CD14-positive monocyte (primary cell): Measurements from ENCODE around the gene TRAPPC10. TPM values are rescaled to one million over a fixed set of nuclear protein-coding genes. Genes with fewer than 3 reads are reported as not detected.

Experiments
- DNase-seq, 3 donors: peaks; one replicate each; pipeline ENCODE4 v3.0.0-alpha.2; 2011 to 2022
- H2AFZ ChIP-seq: 2 replicates; pipeline ENCODE4 v1.6.0; 2012; ENCODE audit warnings: mild to moderate bottlenecking, low read depth, low read length, inconsistent platforms; ENCODE audit not compliant: insufficient read depth, poor library complexity, severe bottlenecking
- H3K27ac ChIP-seq, 2 donors: 1 replicate in 1 of 2; 2 replicates in 1 of 2; pipeline ENCODE4 v1.5.1; 2012 to 2013; ENCODE audit warnings: low read length in 2 of 2, control low read depth in 1 of 2, inconsistent platforms in 1 of 2, low read depth in 1 of 2, mild to moderate bottlenecking in 1 of 2
- H3K27me3 ChIP-seq, 2 donors: one replicate each; pipeline versions ENCODE4 v1.6.0 to v1.6.1; 2011 to 2013; ENCODE audit warnings: low read length in 2 of 2; ENCODE audit not compliant: control insufficient read depth in 2 of 2, insufficient read depth in 2 of 2
- H3K36me3 ChIP-seq, 2 donors: replicated peaks in 1 of 2; 1 replicate in 1 of 2; 2 replicates in 1 of 2; pipeline versions ENCODE4 v1.5.1 to v1.6.1; 2012 to 2013; ENCODE audit warnings: low read length in 2 of 2, control low read depth in 1 of 2, inconsistent platforms in 1 of 2, mild to moderate bottlenecking in 1 of 2; ENCODE audit not compliant: insufficient read depth in 2 of 2, control insufficient read depth in 1 of 2
- H3K4me1 ChIP-seq, 2 donors: 1 replicate in 1 of 2; 2 replicates in 1 of 2; pipeline versions ENCODE4 v1.5.1 to v1.6.1; 2012 to 2013; ENCODE audit warnings: low read length in 2 of 2, control low read depth in 1 of 2, inconsistent platforms in 1 of 2, mild to moderate bottlenecking in 1 of 2, moderate library complexity in 1 of 2; ENCODE audit not compliant: insufficient read depth in 2 of 2, control insufficient read depth in 1 of 2
- H3K4me2 ChIP-seq: replicated peaks from 2 replicates; pipeline ENCODE3; 2012; ENCODE audit warnings: low read length, moderate library complexity, mild to moderate bottlenecking; ENCODE audit not compliant: poor library complexity, severe bottlenecking; ENCODE audit errors: extremely low read depth
- H3K4me3 ChIP-seq, 3 experiments: fragments of 200-600 bp in 1 of 3; sonication (generic) in 1 of 3; replicated peaks in 1 of 3; 1 replicate in 2 of 3; 2 replicates in 1 of 3; pipeline ENCODE4 v1.5.1; 2011 to 2013; ENCODE audit warnings: low read length in 3 of 3, mild to moderate bottlenecking in 3 of 3, control low read depth in 2 of 3, low read depth in 2 of 3, inconsistent platforms in 1 of 3, moderate library complexity in 1 of 3
- H3K79me2 ChIP-seq: 2 replicates; pipeline ENCODE4 v1.6.0; 2012; ENCODE audit warnings: mild to moderate bottlenecking, control low read depth, inconsistent platforms, low read length, moderate library complexity; ENCODE audit not compliant: insufficient read depth
- H3K9ac ChIP-seq: 2 replicates; pipeline ENCODE4 v1.6.0; 2017; ENCODE audit warnings: low read length, mild to moderate bottlenecking; ENCODE audit not compliant: insufficient read depth, poor library complexity, severe bottlenecking
- H3K9me3 ChIP-seq, 2 donors: replicated peaks in 1 of 2; 1 replicate in 1 of 2; 2 replicates in 1 of 2; pipeline versions ENCODE4 v1.5.1 to v1.6.1; 2012 to 2013; ENCODE audit warnings: low read length in 2 of 2, control low read depth in 1 of 2; ENCODE audit not compliant: control insufficient read depth in 1 of 2, insufficient read depth in 1 of 2
- H4K20me1 ChIP-seq: 2 replicates; pipeline ENCODE4 v1.6.0; 2012; ENCODE audit warnings: mild to moderate bottlenecking, low read length, control low read depth, moderate library complexity; ENCODE audit not compliant: insufficient read depth
- H3K27ac Mint-ChIP-seq, 7 donors: one replicate each; pipeline ENCODE4 v1.8.0; 2020; ENCODE audit warnings: mild to moderate bottlenecking in 7 of 7, mixed read lengths in 7 of 7, moderate library complexity in 6 of 7, inconsistent platforms in 2 of 7
- H3K27me3 Mint-ChIP-seq, 3 donors: one replicate each; pipeline ENCODE4 v1.8.0; 2021 to 2022; ENCODE audit warnings: low read depth in 3 of 3, mild to moderate bottlenecking in 3 of 3, mixed read lengths in 3 of 3, moderate library complexity in 3 of 3, inconsistent platforms in 1 of 3
- H3K36me3 Mint-ChIP-seq, 2 donors: one replicate each; pipeline ENCODE4 v1.8.0; 2020; ENCODE audit warnings: mixed read lengths in 2 of 2, inconsistent platforms in 1 of 2, mild to moderate bottlenecking in 1 of 2
- H3K4me1 Mint-ChIP-seq: one replicate; pipeline ENCODE4 v1.8.0; 2020; ENCODE audit warnings: mild to moderate bottlenecking, mixed read lengths
- H3K4me3 Mint-ChIP-seq, 2 donors: one replicate each; pipeline ENCODE4 v1.8.0; 2020; ENCODE audit warnings: mild to moderate bottlenecking in 2 of 2, mixed read lengths in 2 of 2, moderate library complexity in 1 of 2
- H3K9me3 Mint-ChIP-seq, 7 donors: one replicate each; pipeline ENCODE4 v1.8.0; 2020 to 2022; ENCODE audit warnings: mixed read lengths in 7 of 7, mild to moderate bottlenecking in 6 of 7, moderate library complexity in 6 of 7, inconsistent platforms in 2 of 7
- WGBS: methylation state at CpG from one replicate; pipeline ENCODE4 v1.1.5; 2013; ENCODE audit warnings: missing lambda C conversion rate; ENCODE audit not compliant: insufficient coverage; 5-methylcytosine and 5-hydroxymethylcytosine counted together
- intact Hi-C, 2 donors: fragments of 100-400 bp; cut with micrococcal nuclease; formaldehyde crosslinking; loops; one replicate each; pipeline versions ENCODE4 v1.15.0 to v1.15.1; 2023
- polyA plus RNA-seq, 3 donors: library from polyadenylated mRNA; depleted of rRNA in 1 of 3; unstranded in 2 of 3; stranded (reverse) in 1 of 3; fragments of 300-500 nt in 2 of 3; fragments of >200 nt in 1 of 3; fragmentation: Illumina TruSeq in 2 of 3; gene quantifications; 1 replicate in 2 of 3; 2 replicates in 1 of 3; pipeline ENCODE4 v1.2.3, GENCODE V29; 2012 to 2021
- TF ChIP-seq, protein P1 (sequence below): fragments of 200-600 bp; IDR thresholded peaks from one replicate; pipeline ENCODE4 v1.8.0; 2022; ENCODE audit warnings: antibody characterized with exemption, mild to moderate bottlenecking

Gene TRAPPC10
- polyA plus RNA-seq, 3 donors: 5.9 to 40.6 (median 8.6) TPM

DNA sequence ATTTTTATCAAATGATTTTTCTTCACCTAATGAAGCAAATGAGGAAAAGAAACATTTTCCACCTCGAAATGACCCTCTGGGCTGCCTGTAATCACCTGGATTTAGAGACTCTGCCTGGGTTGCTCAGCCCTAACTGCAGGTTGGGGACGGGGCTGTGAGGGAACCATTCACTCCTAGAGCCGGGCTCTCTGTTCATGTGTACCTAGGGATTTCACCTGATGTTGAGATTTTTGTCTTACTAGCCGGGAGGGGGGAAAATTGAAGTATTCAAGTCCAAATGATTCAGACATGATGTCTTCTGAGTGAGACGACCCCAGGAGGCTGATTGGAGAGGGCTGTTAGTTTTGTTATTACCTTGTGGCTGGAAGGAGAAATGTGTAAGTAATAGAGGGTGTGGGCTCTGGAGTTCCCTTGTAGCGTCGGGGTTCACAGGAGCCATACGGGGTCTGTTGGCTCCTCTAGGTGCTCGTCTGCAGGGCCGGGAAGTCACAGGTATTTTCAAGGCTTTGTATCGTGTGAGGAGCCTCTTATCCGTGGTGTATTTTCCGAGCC, 52.8 kb downstream of the TRAPPC10 start:
- Histone ChIP-seq H3K27me3 (no peaks in the 10 kb centered on the region), H3K4me1 (peaks cover 3 to 7% of the 10 kb centered on the region in 2 donors), H4K20me1 (peaks cover 72% of the 10 kb centered on the region), H3K27ac (peak overlapping the region in 1 of 2 donors; percentile 36), H3K9me3 (no peaks in the 10 kb centered on the region), H3K9ac (no peak overlapping the region), H2AFZ (no peak overlapping the region), H3K79me2 (peaks cover 40% of the 10 kb centered on the region), H3K4me2 (no peak overlapping the region), H3K4me3 (no peak overlapping the region), H3K36me3 (peaks cover 52 to 84% of the 10 kb centered on the region in 2 donors)
- no peak for DNase-seq
- 92% methylated on average over 11 of the region's 13 CpGs for WGBS
- peaks cover 13% of the 10 kb centered on the region for H3K4me1 Mint-ChIP-seq
- H3K27ac Mint-ChIP-seq: peak overlapping the region in 5 of 7 donors; percentile 63 to 80 (median 72)
- no peak overlapping the region for H3K4me3 Mint-ChIP-seq
- peaks cover 69 to 88% of the 10 kb centered on the region in 2 donors for H3K36me3 Mint-ChIP-seq
- intact Hi-C loops: no loop called here
- TF ChIP-seq, protein P1, sequence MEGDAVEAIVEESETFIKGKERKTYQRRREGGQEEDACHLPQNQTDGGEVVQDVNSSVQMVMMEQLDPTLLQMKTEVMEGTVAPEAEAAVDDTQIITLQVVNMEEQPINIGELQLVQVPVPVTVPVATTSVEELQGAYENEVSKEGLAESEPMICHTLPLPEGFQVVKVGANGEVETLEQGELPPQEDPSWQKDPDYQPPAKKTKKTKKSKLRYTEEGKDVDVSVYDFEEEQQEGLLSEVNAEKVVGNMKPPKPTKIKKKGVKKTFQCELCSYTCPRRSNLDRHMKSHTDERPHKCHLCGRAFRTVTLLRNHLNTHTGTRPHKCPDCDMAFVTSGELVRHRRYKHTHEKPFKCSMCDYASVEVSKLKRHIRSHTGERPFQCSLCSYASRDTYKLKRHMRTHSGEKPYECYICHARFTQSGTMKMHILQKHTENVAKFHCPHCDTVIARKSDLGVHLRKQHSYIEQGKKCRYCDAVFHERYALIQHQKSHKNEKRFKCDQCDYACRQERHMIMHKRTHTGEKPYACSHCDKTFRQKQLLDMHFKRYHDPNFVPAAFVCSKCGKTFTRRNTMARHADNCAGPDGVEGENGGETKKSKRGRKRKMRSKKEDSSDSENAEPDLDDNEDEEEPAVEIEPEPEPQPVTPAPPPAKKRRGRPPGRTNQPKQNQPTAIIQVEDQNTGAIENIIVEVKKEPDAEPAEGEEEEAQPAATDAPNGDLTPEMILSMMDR: no peak
- no peaks in the 10 kb centered on the region for H3K9me3 Mint-ChIP-seq
- peaks cover 0 to 2% (median 0%) of the 10 kb centered on the region in 3 donors for H3K27me3 Mint-ChIP-seq

DNA sequence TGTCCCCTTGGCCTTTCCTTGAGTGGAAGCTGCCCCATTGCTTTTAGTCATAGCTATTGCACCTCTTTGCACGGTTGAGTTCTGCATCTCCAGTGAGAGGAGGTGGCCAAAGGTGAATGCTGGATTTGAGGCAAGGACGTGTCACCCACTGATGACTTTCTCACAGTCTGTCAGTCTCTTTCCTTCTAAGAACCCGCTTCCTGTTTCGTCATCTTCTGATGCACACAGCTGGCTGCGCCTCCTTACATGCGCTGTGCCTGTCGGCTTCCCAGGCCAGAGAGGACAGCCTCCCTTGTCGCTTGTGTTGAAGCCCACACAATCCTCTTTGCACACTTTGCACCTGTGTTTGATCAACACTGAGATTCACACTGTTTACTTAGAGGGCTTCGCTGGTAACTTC, 53.3 kb downstream of the TRAPPC10 start:
- DNase-seq: peak; percentile 46 to 70 (median 50)
- Histone ChIP-seq H2AFZ (no peak overlapping the region), H3K9me3 (no peaks in the 10 kb centered on the region), H3K36me3 (peaks cover 56 to 88% of the 10 kb centered on the region in 2 donors), H3K9ac (no peak overlapping the region), H3K27me3 (no peaks in the 10 kb centered on the region), H3K4me1 (peaks cover 3 to 7% of the 10 kb centered on the region in 2 donors), H3K4me3 (no peak overlapping the region), H3K79me2 (peaks cover 45% of the 10 kb centered on the region), H3K4me2 (no peak overlapping the region), H3K27ac (peak overlapping the region in 1 of 2 donors; percentile 36), H4K20me1 (peaks cover 77% of the 10 kb centered on the region)
- no peak overlapping the region for H3K4me3 Mint-ChIP-seq
- peaks cover 70 to 87% of the 10 kb centered on the region in 2 donors for H3K36me3 Mint-ChIP-seq
- H3K9me3 Mint-ChIP-seq: no peaks in the 10 kb centered on the region
- H3K4me1 Mint-ChIP-seq: peaks cover 13% of the 10 kb centered on the region
- TF ChIP-seq, protein P1: no peak
- intact Hi-C loops: no loop called here
- peaks cover 0 to 2% (median 0%) of the 10 kb centered on the region in 3 donors for H3K27me3 Mint-ChIP-seq
- H3K27ac Mint-ChIP-seq: peak overlapping the region in 4 of 7 donors; percentile 39 to 86 (median 56)
- WGBS: 11% methylated on average over 7 of the region's 9 CpGs
